Hepatic stellate cell (primary cell): ENCODE results near the gene NLRP9.

Experiments
- DNase-seq: peaks from one replicate; pipeline ENCODE4 v3.0.0; 2011; ENCODE audit warnings: low spot score

The NLRP9 gene

GRCh38 chr19:55673465-55673864 lies 64.7 kb downstream of the NLRP9 start:
- no peak for DNase-seq

GRCh38 chr19:55672418-55672817 lies 65.8 kb downstream of the NLRP9 start:
- DNase-seq, result peak; percentile 93

GRCh38 chr19:55671054-55671378 lies 67.2 kb downstream of the NLRP9 start:
- DNase-seq, result no peak

GRCh38 chr19:55670280-55671053 lies 67.7 kb downstream of the NLRP9 start:
- DNase-seq, result no peak

- no peak for DNase-seq
Observed at GRCh38 chr19:55669418-55670279, 68.6 kb downstream of the NLRP9 start.

- DNase-seq, result no peak
Observed at GRCh38 chr19:55668603-55669348, 69.4 kb downstream of the NLRP9 start.

- no peak for DNase-seq
Observed at GRCh38 chr19:55667958-55668357, 70.2 kb downstream of the NLRP9 start.

GRCh38 chr19:55667511-55667910 lies 70.7 kb downstream of the NLRP9 start:
- DNase-seq, result no peak

- DNase-seq, result no peak
Observed at GRCh38 chr19:55667006-55667381, 71.2 kb downstream of the NLRP9 start.

- no peak for DNase-seq
Observed at GRCh38 chr19:55666343-55667005, 71.7 kb downstream of the NLRP9 start.

GRCh38 chr19:55663846-55664536 lies 74.2 kb downstream of the NLRP9 start:
- no peak for DNase-seq

GRCh38 chr19:55661826-55662225 lies 76.4 kb downstream of the NLRP9 start:
- DNase-seq, result no peak

- no peak for DNase-seq
Observed at GRCh38 chr19:55660991-55661390, 77.2 kb downstream of the NLRP9 start.

GRCh38 chr19:55660404-55660803 lies 77.8 kb downstream of the NLRP9 start:
- DNase-seq, result no peak

- no peak for DNase-seq
Observed at GRCh38 chr19:55659822-55660221, 78.4 kb downstream of the NLRP9 start.

GRCh38 chr19:55658846-55659459 lies 79.2 kb downstream of the NLRP9 start:
- no peak for DNase-seq
